Spleen (tissue), 11 donors: Measurements from ENCODE around the gene ACTN1. TPM values are rescaled to one million over a fixed set of nuclear protein-coding genes. Genes with fewer than 3 reads are reported as not detected.

ENCODE experiments used
- DNase-seq: peaks from one replicate; pipeline ENCODE4 v3.0.0-alpha.2; 2020
- H3K27ac ChIP-seq, 8 donors: fragments of 200-600 bp; sonication (generic) in 7 of 8; 1 replicate in 4 of 8; 2 replicates in 4 of 8; pipeline versions ENCODE4 v1.5.0 to v1.8.0; 2016 to 2021; ENCODE audit warnings: inconsistent platforms in 4 of 8, mild to moderate bottlenecking in 4 of 8, moderate library complexity in 1 of 8
- H3K27me3 ChIP-seq, 7 donors: fragments of 200-600 bp; sonication (generic) in 6 of 7; replicated peaks in 1 of 7; 1 replicate in 4 of 7; 2 replicates in 3 of 7; pipeline versions ENCODE4 v1.5.0 to v1.8.0; 2016 to 2021; ENCODE audit warnings: inconsistent platforms in 3 of 7, mild to moderate bottlenecking in 1 of 7
- H3K36me3 ChIP-seq, 6 donors: fragments of 200-600 bp; sonication (generic) in 5 of 6; 1 replicate in 4 of 6; 2 replicates in 2 of 6; pipeline versions ENCODE4 v1.5.0 to v1.8.0; 2016 to 2021; ENCODE audit warnings: inconsistent platforms in 2 of 6
- H3K4me1 ChIP-seq, 6 donors: fragments of 200-600 bp; sonication (generic) in 5 of 6; 1 replicate in 3 of 6; 2 replicates in 3 of 6; pipeline versions ENCODE4 v1.5.0 to v1.8.0; 2016 to 2021; ENCODE audit warnings: inconsistent platforms in 3 of 6
- H3K4me3 ChIP-seq, 8 donors: fragments of 200-600 bp; sonication (generic) in 7 of 8; 1 replicate in 4 of 8; 2 replicates in 4 of 8; pipeline versions ENCODE4 v1.5.0 to v1.8.0; 2016 to 2021; ENCODE audit warnings: inconsistent platforms in 4 of 8, mild to moderate bottlenecking in 4 of 8, moderate library complexity in 2 of 8
- H3K9me3 ChIP-seq, 8 donors: fragments of 200-600 bp; sonication (generic) in 7 of 8; 1 replicate in 4 of 8; 2 replicates in 4 of 8; pipeline versions ENCODE4 v1.5.0 to v1.8.0; 2016 to 2021; ENCODE audit warnings: inconsistent platforms in 4 of 8
- POLR2A ChIP-seq, 3 donors: fragments of 450-650 bp; IDR thresholded peaks; one replicate each; pipeline ENCODE4 v1.5.1; 2017; ENCODE audit warnings: antibody characterized with exemption in 3 of 3, mild to moderate bottlenecking in 1 of 3
- POLR2AphosphoS5 ChIP-seq, 3 donors: sonication (generic); formaldehyde crosslinking; IDR thresholded peaks; one replicate each; pipeline ENCODE4 v1.5.1; 2017; ENCODE audit warnings: antibody characterized with exemption in 3 of 3
- WGBS, 5 donors: extraction: QIAGEN DNeasy Blood & Tissue Kit in 3 of 5; methylation state at CpG; one replicate each; pipeline versions ENCODE4 v1.1.5 to v1.1.7; 2013 to 2018; 5-methylcytosine and 5-hydroxymethylcytosine counted together
- intact Hi-C: fragments of 100-400 bp; cut with DNase I; formaldehyde crosslinking; loops from one replicate; pipeline ENCODE4 v1.15.0; 2023; ENCODE audit warnings: low total_unique reads
- polyA plus RNA-seq, 3 donors: library from polyadenylated mRNA; stranded (reverse); fragments of 200-250 nt; gene quantifications; one replicate each; pipeline ENCODE4 v1.2.1, GENCODE V29; 2013
- total RNA-seq, 7 donors: library from RNA; depleted of rRNA in 3 of 7; stranded (reverse); fragments of >200 nt in 3 of 7; fragmentation: NEBNext Ultra II Directional in 4 of 7; extraction: Animal tissue kit (Norgen Biotek cat#: 25700) in 4 of 7; gene quantifications; one replicate each; pipeline versions ENCODE4 v1.1.0 to v1.2.1, GENCODE V29; 2016 to 2021
- TF ChIP-seq, protein P1 (sequence below), 11 experiments: fragments of 200-600 bp in 7 of 11; fragments of 450-650 bp in 4 of 11; sonication (generic) in 4 of 11; IDR thresholded peaks in 8 of 11; conservative IDR thresholded peaks in 3 of 11; 1 replicate in 7 of 11; 2 replicates in 4 of 11; pipeline versions ENCODE4 v1.4.0 to v1.8.0; 2016 to 2021; ENCODE audit warnings: antibody characterized with exemption in 11 of 11, inconsistent platforms in 4 of 11, mild to moderate bottlenecking in 1 of 11
- donor health status: healthy with polysubstance abuse.
- donor health status: DM: no; HTN: no; CAD: no; lungs with moderate emphysema.
- donor health status: DM: no; HTN: no; CAD: no.
- donor health status: Bipolar disorder and iron deficiency.
- donor health status: healthy.
- donor health status: DM: no; HTN: no; CAD: no.
- donor health status: DM: yes; HTN: yes; CAD: no.

The ACTN1 gene
- total and polyA plus RNA-seq, 10 donors, result 15.4 to 315 (median 95.4) TPM

DNA sequence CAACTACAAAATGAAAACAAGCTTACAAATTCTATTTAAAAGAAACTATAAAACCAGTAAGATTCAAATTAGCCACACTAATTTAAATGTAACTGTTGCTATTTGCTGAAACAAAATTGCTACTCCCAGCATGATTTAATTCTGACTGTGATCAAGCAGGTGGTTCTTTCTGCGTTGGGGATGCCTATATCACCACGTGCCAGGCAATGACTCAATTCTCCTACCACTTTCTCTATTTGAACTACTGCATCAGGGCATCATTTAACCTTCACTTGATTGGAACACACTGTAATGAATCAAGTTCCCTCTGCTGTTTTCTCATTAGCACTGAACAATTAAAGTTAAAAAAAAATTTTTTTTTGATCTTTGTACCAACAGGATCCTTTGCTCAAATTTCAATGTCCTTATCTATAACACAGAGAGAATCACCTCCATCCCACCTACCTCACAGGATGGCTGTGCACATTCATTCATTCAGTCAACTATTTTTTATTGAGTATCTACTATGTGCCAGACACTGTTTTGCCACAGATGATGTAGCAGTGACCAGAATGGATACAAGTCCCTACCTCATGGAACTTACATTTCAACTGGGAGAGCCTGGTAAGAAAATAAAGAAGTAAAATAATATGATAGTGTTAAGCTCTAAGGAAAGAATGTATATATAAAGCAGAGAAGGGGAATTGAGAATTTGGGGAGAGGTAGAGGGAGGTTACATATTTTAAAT, 8.0 kb upstream of the ACTN1 start:
- TF ChIP-seq, protein P1, sequence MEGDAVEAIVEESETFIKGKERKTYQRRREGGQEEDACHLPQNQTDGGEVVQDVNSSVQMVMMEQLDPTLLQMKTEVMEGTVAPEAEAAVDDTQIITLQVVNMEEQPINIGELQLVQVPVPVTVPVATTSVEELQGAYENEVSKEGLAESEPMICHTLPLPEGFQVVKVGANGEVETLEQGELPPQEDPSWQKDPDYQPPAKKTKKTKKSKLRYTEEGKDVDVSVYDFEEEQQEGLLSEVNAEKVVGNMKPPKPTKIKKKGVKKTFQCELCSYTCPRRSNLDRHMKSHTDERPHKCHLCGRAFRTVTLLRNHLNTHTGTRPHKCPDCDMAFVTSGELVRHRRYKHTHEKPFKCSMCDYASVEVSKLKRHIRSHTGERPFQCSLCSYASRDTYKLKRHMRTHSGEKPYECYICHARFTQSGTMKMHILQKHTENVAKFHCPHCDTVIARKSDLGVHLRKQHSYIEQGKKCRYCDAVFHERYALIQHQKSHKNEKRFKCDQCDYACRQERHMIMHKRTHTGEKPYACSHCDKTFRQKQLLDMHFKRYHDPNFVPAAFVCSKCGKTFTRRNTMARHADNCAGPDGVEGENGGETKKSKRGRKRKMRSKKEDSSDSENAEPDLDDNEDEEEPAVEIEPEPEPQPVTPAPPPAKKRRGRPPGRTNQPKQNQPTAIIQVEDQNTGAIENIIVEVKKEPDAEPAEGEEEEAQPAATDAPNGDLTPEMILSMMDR (IDR thresholded peaks at IDR 0.05 in 8 of 11, conservative IDR thresholded peaks at IDR 0.05 in 3 of 11), result no peak
- TF ChIP-seq POLR2A (IDR thresholded peaks at IDR 0.05), result no peak
- TF ChIP-seq POLR2AphosphoS5 (IDR thresholded peaks at IDR 0.05), result no peak
- 53 to 78% (median 69%) methylated on average over 2 of the region's 2 CpGs for WGBS, 5 donors
- intact Hi-C loops, result no loop called here

DNA sequence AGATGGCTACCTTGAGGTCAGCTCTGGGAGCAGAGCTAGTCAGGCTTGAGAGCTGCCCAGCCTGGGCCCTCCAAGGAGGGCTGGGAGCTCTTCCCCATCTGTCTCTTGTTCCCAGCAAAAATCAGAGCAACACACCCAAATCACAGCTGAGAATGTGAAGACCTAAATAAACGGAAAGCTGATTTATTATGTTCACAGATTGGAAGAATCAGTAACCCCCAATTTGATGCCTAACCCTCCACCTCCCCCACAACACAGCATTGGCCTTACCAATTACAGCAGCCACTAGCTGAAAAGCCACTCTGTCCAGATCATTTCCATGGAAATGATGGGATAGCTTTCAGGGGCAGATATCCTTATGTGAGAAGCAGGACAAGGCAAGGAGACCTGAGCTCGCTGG, 7.1 kb upstream of the ACTN1 start:
- 56 to 93% (median 86%) methylated on average over 2 of the region's 2 CpGs for WGBS, 5 donors
- no peak overlapping the region for H3K27ac ChIP-seq
- no peak for DNase-seq
- intact Hi-C loops, result no loop called here
- H3K4me3 ChIP-seq, result no peak overlapping the region
- H3K4me1 ChIP-seq, result peaks cover 0 to 2% (median 0%) of the 10 kb centered on the region in 6 donors
- TF ChIP-seq POLR2AphosphoS5 (IDR thresholded peaks at IDR 0.05), result no peak
- H3K9me3 ChIP-seq, result no peaks in the 10 kb centered on the region
- H3K27me3 ChIP-seq, result peaks cover 0 to 17% (median 0%) of the 10 kb centered on the region in 7 donors
- H3K36me3 ChIP-seq, result no peaks in the 10 kb centered on the region

More for the DNA sequence above, 8.0 kb upstream of the ACTN1 start:
- H3K4me1 ChIP-seq, result peaks cover 0 to 7% (median 0%) of the 10 kb centered on the region in 6 donors
- H3K36me3 ChIP-seq, result no peaks in the 10 kb centered on the region
- no peak overlapping the region for H3K27ac ChIP-seq
- H3K27me3 ChIP-seq, result peaks cover 0 to 17% (median 0%) of the 10 kb centered on the region in 7 donors
- H3K4me3 ChIP-seq, result no peak overlapping the region
- no peak for DNase-seq
- H3K9me3 ChIP-seq, result no peaks in the 10 kb centered on the region

DNA sequence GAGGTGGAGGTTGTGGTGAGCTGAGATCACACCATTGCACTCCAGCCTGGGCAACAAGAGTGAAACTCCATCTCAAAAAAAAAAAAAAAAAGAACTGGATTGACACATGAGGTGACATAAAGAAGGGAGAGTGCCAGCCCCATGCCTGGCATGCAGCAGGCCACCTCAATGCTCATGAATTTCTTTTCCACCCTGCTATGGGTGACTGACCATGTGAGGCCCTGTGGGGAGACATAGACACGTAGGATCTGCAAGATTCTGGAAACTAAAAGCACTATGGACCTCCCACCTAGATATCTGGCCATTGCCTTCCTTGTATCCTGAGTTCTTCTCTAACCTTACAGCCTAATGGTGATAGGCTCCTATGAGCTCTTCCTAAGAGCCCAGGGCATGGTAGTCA, 5.6 kb upstream of the ACTN1 start:
- WGBS, 5 donors, result 71 to 88% (median 84%) methylated on average over 1 of the region's 1 CpG
- no peak overlapping the region for H3K27ac ChIP-seq
- H3K9me3 ChIP-seq, result no peaks in the 10 kb centered on the region
- H3K27me3 ChIP-seq, result peaks cover 0 to 17% (median 6%) of the 10 kb centered on the region in 7 donors
- no peak for TF ChIP-seq POLR2AphosphoS5 (IDR thresholded peaks at IDR 0.05)
- TF ChIP-seq, protein P1 (IDR thresholded peaks at IDR 0.05 in 8 of 11, conservative IDR thresholded peaks at IDR 0.05 in 3 of 11), result no peak
- TF ChIP-seq POLR2A (IDR thresholded peaks at IDR 0.05), result no peak
- DNase-seq, result no peak
- intact Hi-C loops, result no loop called here
- H3K4me3 ChIP-seq, result no peak overlapping the region
- peaks cover 5 to 17% (median 8%) of the 10 kb centered on the region in 6 donors for H3K4me1 ChIP-seq
- no peaks in the 10 kb centered on the region for H3K36me3 ChIP-seq

DNA sequence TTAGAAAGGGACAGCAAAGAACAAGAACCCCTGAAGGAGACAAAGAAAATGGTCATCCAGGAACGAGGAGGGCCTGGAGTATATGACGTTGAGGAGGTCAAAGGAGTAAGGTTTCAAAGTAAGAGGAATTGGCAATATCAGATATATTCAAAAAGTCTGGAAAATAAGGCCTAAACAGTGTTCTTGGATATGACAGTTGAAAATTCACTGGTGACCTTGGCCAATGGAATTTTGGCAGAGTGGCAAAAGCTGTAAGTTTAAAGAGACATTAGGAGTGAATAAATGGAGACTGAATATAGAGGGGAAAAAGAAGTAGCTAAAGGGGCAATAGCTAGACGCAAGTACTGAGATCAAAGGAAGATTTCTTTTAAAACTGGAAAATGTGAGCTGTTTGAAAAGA, 4.1 kb upstream of the ACTN1 start:
- intact Hi-C loops, result no loop called here

More for the DNA sequence above, 4.1 kb upstream of the ACTN1 start:
- no peaks in the 10 kb centered on the region for H3K36me3 ChIP-seq
- peaks cover 6 to 32% (median 23%) of the 10 kb centered on the region in 6 donors for H3K4me1 ChIP-seq
- TF ChIP-seq, protein P1 (IDR thresholded peaks at IDR 0.05 in 8 of 11, conservative IDR thresholded peaks at IDR 0.05 in 3 of 11), result no peak
- no peak for TF ChIP-seq POLR2AphosphoS5 (IDR thresholded peaks at IDR 0.05)
- no peak for TF ChIP-seq POLR2A (IDR thresholded peaks at IDR 0.05)
- WGBS, 5 donors, result 73 to 92% (median 79%) methylated on average over 3 of the region's 3 CpGs
- H3K9me3 ChIP-seq, result no peaks in the 10 kb centered on the region
- DNase-seq, result no peak
- H3K4me3 ChIP-seq, result no peak overlapping the region
- peaks cover 0 to 32% (median 19%) of the 10 kb centered on the region in 7 donors for H3K27me3 ChIP-seq
- H3K27ac ChIP-seq, result no peak overlapping the region
